RKO (cell line): Measurements from ENCODE around the gene FHIT.
"Not testable (repeated sequence)": the region's sequence is repeated elsewhere in the genome, so short reads cannot be mapped to it uniquely, and the experiment has no call there.

ENCODE experiments used
- DNase-seq: peaks from one replicate; pipeline ENCODE4 v3.0.0-alpha.2; 2016; ENCODE audit warnings: low spot score

The FHIT gene

DNA sequence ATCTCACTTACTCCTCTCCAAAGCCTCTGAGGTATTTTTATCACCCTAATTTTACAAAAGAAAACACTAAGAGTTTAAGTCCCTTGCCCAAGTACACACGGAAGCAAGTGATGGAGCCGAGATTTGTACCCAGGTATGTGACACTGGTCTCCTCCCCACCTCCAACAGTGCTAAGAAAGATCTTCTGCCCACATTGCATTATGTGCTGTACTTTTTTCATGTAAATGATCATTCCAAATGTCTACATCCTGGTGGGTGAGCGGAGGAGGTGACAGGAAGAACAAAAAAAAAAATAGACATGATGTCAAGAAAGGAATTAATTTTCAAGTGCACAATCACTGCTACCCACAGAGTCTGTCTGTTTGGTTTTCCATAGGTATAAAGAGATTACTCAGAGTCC, 694.1 kb downstream of the FHIT start:
- no peak for DNase-seq

DNA sequence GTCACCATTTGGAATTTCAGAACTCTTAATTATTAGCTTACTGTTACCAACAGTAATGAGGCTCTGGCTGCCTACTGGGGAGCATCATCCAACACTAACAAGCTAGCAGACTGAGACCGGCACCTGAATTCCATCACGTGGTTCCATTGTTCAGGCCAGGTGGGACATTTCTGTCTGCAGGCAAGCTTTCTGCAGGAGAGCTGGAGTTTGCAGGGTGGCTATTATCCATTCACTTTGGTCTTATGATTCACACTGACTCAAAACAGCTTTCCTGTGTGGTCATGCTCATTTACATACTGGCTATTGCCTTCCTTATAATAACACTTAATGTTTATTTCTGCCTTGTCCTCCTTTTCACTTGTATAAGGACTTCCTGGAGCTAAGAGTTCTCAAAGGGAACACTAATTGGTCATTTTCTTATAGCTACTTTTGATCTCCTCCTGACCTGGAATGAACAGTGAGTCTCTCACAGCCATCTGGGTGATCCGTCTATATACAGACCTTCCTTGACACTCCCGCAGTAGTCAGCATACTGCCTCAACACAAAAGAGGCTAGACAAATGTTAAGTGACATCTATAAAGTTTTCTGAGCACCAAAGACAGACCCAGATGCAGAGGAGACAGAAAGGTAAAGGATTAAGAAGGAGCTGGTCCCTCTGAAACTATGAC, 695.4 kb downstream of the FHIT start:
- DNase-seq, result peak; percentile 27

DNA sequence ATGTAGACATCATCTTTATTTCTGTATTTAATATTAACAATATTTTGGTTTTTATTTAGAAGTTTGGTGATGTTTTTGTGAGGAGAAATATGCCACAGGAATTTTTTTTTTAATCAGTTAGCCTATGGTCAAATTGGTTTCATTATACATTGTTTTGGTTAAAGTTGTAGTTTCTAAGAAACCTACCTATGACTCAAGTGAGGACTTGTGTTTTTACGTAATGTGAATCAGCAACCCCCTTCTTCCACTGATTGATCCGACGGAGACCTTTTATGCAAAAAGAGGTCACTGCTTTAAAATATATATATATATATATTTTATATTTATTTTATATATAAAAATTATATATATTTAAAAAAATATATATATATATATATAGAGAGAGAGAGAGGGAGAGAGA, 698.1 kb downstream of the FHIT start:
- DNase-seq, result no peak

DNA sequence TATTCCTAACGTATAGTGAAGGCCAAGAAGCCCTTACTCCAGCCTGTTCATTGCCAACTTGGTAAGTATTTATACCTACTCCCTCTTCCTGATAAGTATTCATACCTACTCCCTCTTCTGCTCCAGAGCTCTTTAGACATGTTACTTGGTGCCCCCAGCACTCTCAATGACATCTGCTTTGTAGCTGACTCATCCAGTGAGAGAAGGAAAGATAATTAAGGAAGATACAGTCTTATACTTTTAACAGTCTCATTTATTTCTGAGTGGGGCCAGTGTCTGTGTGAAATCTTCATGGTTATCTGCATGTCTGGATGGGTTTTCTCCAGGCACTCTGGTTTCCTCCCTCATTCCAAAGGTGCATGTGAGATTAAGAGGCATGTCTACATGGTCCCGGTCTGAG, 698.7 kb downstream of the FHIT start:
- DNase-seq, result no peak

DNA sequence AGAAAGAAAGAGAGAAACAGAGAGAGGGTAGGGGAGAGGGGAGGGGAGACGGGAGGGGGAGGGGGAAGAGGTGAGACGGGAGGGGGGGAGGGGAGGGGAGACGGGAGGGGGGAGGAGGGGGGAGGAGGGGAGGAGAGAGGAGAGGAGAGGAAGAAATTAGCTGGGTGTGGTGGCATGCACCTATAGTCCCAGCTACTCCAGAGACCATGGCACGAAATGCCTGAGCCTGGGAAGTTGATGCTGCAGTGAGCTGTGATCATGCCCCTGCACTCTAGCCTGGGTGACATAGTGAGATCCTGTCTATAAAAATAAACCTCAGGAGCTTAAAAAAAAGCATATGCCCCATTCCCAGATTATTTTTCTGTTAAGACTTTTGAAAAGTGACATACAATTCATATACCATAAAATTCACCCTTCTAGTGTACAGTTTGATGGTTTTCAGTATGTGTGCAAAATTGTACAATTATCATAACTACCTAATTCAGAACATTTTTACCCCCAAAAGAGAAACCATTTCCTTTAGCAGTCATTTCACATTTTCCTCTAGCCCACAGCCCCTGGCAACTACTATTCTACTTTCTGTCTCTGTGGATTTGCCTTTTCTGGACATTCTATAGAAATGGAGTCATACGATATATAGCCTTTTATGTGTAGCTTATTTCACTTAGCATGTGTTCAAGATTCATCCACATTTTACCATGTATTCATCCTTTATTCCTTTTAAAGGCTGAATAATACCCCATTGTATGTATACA, 699.6 kb downstream of the FHIT start:
- DNase-seq, result no peak

DNA sequence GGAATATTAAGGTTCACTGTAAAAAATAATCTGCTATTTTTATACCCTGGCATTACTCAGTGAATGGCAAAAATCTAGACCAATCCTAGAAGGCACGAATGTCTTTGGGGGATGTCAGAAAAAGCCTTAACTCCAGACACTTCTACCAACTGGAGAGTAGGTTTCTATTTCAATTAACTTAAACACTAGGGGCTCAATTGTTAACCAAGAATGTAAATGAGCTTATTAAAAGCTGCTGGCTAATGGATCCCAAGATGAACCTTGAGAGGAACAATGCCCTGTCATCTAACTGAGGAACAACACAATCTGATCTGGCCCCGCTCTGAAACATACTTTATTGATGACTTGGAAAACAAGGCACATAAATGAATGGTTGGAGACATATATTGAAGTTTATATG, 701.4 kb downstream of the FHIT start:
- DNase-seq, result no peak

DNA sequence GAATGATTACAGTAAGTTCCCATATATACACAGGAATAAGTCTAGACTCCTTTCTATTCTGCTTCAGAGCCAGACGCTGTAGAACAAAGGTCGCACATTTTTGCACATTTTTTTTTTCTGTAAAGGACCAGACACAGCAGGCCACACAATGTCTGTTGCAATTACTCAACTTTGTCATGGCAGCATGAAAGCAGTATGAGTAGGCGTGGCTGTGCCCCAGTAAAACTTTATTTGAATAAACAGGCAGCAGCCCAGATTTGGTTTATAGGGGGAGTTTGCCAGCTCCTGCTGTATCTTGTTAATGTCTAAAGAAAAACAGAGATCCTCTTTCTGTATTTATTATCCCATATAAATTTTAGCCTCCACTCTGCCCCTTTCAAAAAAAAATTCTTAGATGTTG, 708.3 kb downstream of the FHIT start:
- DNase-seq, result no peak

DNA sequence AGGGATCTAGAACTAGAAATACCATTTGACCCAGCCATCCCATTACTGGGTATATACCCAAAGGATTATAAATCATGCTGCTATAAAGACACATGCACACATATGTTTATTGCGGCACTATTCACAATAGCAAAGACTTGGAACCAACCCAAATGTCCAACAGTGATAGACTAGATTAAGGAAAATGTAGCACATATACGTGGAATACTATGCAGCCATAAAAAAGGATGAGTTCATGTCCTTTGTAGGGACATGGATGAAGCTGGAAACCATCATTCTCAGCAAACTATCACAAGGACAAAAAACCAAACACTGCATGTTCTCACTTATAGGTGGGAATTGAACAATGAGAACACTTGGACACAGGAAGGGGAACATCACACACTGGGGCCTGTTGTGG, 711.9 kb downstream of the FHIT start:
- not testable (repeated sequence) for DNase-seq

DNA sequence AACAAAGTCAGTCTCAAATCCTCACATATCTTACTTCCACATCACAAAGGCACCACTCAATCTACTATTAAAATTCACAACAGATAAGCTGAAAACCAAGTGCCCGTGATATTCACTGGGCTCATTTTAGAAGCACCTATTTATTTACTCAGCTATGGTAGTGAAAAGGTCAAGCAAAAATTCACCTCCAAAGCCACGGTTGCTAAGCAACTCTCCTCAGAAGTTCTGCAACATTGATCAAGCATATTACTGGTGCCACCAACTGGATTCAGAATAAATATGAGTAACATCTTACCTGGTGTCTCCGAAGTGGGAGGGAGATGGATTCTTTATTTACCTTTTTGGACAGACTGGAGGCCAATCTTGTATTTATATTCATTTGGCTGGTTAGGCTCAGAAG, 714.8 kb downstream of the FHIT start:
- no peak for DNase-seq

DNA sequence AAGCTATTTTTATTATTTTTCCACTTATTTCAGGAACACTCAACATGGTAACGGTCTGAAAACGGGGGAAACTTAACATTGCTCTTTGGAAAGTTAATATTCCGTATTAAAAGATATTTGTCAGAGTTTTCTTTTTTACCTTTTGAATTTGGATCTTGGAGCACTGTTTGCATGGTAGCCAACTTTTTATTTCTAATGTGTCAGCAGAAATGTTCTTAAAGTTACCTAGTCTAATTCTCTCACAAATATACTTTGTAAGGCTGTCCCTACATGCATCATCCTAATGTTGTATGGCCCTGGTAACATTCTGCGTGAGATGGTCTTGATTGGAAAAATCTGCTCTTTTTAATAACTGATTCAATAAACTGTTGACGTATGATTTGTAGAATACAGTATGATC, 719.5 kb downstream of the FHIT start:
- DNase-seq, result no peak

DNA sequence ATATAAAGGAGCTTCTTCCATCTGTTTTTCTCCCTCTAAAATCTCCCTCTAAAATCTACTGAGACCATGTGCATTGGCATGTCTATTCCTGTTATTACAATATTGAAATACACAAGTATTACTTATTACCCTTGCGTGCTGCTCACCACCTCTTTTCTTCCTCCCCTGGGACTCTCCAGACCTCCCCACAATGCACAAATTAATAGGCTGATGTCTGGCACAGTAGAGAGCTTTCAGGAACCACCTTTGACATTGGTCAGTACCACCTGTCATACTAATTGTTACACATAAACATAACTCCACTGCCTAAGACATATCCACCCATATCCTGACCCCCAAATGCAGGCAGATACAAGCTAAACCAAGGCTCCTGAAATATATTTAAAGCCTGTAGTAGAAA, 722.6 kb downstream of the FHIT start:
- DNase-seq, result no peak

DNA sequence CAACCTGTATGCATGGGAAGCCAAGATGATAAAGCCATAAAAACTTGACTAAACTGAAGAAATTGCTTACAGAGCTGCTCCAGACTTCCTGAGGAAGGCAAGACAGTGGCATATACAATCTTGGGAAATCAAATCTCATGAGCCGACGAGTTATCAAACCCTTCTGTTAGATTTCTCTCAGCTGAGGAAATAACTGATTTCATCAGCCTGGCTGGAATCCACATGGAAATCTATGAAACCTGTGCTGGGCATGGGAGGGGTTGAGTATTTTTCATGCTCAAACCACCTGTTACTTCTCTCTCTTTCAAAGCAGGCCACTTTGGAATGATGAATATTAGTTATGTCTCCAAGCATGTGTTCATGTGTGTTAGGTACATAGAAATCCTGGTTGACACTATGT, 727.7 kb downstream of the FHIT start:
- no peak for DNase-seq

DNA sequence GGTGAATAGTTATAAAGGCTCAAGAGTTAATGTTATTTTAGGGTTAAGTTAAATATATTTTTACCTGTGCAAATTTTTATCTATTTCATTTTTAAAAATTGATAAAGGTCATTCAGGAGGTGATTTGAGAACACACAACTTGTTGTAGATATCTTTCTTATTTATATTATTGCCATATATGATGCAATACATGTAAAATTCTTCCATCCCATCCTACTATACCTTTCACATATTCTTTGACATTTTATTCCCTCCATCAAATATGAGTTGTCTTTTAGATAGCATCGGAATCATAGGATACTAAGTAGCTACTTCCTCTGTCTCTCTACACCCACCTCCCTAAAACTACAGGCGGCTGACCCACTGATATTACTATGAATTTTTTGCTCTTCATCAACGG, 734.1 kb downstream of the FHIT start:
- no peak for DNase-seq

DNA sequence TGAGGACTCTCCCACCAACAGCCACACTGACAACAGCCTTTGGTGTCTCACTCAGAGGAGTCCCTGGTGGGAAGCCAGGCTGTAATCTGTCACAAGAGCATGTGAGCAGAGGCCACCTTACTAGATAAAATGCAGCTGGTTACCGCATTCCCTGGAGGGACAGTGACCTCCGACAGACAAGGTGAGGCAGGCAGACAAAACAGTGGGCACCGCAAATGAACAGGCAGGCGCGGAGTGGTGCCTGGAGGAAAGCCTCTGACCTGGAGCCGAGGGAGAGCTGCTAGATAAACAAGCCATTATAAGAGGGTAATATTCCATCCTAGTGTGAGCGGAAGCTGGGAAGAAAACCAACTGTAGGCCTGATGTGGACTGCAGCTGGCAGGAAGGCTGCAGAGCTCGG, 736.4 kb downstream of the FHIT start:
- no peak for DNase-seq

DNA sequence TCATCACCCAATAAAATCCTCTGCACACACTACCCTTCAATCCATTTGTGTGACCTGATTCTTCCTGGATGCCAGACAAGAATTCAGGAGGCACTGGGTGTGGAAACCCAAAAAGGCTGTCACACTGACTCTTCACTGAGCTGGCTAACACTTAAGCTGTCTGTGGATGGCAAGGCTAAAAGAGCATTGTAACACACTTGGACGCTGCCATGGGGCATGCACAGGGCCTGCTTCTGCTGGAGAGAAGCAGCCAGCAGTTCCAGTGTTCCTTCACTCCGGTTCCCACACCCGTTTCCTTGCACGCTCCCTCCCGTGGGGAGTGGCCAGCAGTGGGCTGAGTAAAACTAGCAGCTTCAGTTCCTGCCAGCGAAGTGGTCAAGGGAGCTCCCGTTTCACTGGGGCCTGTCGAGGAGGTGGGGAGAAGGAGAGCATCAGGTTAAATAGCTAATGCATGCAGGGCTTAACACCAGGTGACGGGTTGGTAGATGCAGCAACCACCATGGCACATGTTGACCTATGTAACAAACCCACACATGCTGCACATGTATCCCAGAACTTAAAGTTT, 737.1 kb downstream of the FHIT start:
- no peak for DNase-seq

DNA sequence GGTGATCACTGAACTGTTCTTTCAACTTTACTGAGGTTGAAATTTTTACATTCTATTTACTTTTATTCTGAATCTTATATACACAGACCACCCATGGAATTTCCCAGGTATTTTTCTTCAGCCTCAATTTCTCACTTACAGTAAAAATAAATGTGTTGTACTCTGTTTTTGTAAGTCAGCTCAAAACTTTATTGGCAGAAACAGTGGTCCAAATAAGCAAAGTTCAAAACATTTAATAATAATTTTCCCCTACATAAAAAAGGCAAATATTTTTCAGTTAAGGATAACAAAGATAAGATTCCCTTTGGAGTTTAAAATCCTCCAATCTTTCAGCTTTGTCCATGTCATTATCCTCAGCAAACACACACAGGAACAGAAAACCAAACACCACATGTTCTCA, 738.0 kb downstream of the FHIT start:
- no peak for DNase-seq

DNA sequence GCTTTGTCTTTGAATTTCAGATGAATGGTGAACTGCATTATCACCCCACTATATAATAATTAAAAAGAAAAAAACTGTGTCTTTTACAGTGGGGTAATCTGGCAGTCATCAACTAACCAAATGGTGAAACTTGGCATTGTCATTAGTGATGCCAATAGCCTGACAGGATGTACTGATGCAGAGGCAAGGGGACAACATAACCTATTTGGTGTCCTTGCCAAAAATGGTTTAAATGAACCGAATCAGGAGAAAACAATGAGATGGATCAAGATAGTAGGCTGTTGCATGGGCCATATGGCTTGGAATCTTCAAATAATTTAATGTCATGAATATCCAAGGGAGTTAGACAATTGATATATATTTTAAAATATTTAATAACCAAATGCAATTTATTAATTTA, 738.7 kb downstream of the FHIT start:
- no peak for DNase-seq

DNA sequence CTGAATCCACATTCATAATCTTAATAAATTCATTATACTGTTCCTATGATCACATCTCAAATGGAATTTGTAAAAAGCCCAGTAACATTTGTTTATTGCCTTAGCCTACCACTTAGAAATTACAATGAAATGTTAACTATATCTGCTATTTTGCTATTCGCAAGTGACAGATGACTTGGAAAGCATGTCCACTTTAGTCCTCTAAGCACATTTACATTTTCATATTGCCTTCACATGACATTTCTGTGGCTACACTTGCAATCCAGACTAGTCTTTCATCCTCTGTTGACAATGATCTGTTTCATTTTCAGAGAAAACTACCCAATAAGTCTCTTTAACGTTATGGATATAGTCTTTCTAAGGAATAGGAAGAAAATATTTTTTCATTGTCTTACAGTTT, 741.8 kb downstream of the FHIT start:
- no peak for DNase-seq

DNA sequence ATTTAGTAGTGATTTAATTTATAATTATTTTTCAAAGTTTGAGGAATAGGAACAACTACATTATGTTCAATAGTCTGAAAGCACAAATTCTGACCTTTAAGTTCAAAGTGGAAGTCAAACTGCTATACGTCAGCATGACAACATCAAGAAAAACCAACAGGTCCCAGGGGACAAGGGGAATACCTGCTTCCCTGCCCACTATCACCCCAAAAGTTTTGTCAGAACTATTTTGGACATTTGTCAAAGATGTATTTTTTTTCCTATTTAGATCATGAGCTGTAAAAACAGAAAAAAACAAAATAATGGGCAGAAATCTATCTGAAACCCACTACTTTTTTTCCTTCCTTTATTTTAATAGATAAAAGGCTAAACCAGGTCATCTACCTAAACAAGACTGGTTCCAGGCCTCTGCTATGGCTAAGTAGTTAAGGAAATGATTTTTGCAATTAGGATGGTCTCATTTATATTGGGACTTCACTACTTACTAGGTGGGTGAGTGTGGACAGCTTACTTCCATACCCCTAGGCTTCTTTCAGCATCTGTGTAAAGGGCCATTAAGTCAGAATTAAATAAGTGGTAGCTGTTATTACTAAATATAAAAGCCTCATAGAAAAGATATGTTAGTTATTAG, 746.3 kb downstream of the FHIT start:
- no peak for DNase-seq

DNA sequence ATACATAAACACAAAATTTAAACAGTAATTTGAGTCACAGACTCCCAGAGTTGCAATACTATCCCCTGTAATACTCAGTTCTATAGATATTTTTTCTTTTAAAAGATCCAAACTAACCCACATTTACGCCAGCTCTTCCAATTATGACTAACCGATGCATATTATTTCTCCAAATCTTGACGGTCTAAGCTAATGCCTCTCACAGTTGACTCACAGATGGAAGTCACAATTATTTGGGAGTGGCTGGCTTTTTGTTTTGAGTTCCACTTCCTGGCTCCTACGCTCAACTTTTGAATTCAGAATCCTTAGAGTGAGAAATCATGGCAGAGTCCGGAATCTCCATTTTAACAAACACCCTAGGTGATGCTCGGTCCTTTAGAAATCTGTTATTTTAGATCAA, 749.9 kb downstream of the FHIT start:
- DNase-seq, result no peak

DNA sequence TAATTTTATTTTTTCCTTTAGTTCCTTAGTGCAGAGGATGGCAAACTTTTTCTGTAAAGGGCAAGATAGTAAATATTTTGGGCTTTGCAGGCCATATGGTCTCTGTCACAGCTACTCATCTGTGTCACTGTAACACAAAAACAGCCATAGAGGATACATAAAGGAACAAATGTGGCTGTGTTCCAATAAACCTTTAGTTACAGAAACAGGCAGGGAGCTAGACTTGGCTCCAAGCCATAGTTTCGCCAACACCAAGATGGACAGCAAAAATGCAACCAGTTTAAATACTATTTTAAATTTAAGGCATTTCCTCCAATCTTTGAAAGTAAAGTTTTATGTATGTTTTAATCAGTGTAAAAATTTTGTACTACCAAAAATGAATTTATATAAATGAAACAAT, 753.4 kb downstream of the FHIT start:
- DNase-seq, result no peak

DNA sequence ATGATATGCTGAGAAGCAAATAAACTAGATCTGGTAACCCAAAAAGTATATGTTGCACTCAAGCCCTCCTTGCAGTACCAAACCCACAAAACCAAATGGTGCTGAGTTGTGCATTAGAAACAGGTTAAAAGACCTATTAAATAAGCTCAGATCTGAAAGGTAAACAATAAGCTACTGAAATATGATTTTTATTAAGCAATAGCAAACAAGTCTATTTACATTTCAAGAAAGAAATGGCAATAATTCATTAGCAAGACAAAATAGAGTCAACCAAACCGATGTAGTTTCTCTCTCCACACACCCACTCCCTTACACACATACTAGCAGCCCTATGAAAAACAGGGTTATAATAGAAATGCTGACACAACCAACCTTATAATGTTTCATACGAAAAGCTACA, 760.3 kb downstream of the FHIT start:
- DNase-seq, result no peak

DNA sequence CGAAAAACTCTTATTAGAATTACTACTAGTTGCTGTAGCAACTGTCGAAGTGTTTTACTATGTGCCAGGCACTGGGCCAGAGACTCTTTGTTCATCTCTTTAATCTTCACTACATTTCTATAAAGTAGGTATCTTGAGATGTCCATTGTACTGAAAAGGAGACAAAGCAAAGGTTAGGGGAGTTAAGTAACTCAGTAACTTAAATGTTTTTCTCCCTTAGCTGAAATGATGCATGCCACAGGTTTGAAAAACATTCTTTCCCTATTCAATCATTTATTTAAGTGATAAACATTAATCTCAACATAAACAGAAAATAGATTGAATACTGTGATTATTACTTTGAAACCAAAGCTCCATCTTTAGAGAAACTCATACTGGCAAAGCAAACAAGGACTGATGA, 776.2 kb downstream of the FHIT start:
- DNase-seq, result no peak
